Skeletal muscle cell (primary cell): Measurements from ENCODE around the gene ACAD10.

Experiments
- DNase-seq: peaks from one replicate; pipeline ENCODE4 v3.0.0-alpha.2; 2010; ENCODE audit warnings: low read depth
- H3K4me3 ChIP-seq: 2 replicates; pipeline ENCODE4 v1.5.1; 2011; ENCODE audit warnings: low read depth, mild to moderate bottlenecking, control low read depth, low read length, moderate library complexity

ACAD10 gene

DNA sequence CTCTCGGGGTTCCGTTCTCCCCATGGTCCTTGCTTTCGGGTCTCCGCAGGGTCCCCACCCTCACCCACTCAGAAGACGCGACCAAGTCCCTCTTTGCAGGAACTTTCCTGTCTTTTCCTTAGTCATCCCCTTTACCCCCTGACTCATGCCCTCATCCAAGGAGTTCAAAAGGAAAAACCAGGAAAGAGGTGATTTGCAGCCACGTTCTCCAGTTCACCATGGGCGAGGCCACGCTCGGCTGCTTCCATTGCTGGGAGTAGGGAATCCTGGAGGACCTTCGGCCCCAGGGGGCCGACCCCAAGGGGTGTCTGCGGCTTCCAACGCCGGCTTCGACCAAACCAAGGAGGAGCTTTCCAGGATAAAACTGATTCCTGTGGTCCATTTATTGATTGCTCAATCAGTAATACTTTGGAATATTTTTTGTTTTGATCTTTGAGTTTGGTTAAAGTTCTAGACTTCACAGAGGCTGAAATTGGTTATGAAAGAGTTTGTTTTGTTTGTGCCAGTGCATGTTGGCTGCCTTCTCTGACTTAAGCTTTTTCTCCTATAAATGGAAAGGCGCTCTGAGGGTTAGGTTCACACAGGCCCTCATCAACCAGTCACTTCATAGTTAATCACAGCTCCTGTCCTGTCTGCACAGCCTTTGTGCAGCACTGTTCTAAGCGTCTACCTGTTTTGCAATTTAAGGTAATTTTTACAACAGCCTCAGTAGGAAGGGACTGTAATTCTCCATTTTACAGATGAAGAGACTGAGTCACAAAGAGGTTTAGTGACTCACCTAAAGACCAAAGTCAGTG is 81.7 kb downstream of the ACAD10 start:
- DNase-seq: no peak
- H3K4me3 ChIP-seq: peak overlapping the region; percentile 74

DNA sequence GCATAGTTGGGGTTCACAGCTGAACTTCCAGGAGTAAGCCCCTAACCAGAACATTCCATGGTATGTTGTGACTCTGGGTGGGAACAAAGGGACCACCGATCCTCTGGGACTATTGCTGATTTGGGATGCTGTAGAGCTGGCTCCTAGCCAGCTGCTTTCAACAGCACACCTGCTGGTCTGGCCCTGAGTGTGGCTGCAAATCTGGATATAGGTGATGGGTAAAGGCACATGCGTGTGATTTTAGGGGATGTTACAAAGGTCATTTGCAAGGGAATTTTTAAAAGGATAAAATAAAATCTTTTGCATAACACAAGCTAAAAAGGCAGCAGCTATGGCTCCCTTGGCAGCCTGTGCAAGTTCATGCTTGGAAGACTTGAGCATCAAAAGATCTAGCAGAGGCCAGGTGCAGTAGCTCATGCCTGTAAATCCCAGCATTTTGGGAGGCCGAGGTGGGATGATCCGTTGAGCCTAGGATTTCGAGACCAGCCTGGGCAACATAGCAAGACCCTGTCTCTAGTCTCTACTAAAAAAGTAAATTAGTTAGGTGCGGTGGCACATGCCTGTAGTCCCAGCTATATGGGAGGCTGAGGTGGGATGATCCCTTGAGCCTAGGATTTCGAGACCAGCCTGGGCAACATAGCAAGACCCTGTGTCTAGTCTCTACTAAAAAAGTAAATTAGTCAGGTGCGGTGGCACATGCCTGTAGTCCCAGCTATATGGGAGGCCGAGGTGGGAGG is 82.5 kb downstream of the ACAD10 start:
- H3K4me3 ChIP-seq: no peak overlapping the region
- no peak for DNase-seq

DNA sequence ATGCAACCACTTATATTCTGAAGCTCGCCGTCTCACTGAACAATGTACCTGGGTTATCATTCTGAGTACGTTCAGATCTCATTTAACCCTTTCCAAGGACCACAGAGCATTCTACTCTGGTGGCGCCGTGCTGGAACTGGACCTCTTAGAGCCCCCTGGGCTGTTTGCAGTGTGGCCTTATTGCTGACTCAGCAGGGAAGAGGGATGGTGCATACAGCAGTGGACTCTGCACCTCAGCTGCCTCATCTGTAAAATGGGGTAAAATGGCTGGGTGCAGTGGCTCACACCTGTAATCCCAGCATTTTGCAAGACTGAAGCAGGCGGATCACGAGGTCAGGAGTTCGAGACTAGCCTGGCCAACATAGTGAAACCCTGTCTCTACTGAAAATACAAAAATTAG is 83.7 kb downstream of the ACAD10 start:
- no peak for DNase-seq

DNA sequence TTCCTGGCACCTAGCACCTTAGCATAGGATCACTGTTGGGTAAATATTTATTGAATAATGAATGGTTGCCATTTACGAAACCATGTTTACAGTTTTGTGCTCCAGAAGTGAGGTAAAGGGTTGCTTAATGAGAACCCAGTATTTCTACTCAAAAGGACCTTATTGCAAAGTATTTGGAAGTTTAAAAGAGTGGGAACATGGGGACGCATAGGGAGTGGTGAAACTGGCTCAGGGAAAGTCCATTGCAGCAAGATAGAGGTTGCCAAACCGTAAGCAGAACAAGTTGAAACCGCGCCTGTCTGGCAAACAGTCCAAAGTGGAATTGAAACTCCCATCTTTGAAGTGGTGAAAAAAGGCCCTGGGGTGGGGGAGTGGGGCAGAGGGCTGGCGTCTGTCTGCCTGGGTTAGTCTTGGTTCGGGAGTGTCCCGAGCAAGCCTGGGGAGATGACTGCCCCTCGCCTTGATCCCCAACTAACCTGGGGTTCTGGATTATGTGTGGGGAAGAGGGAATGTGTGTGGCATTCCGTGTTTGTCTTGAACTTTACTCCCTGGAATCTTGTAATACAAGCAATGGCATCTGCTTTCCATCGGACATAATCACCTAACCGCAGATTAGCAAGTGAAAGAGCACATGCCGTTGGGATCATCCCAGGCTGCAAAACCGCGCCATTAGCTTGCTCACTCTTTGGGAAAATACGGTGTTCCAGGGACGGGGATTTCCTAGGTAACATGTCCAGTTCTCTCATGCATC is 88.1 kb downstream of the ACAD10 start:
- H3K4me3 ChIP-seq: no peak overlapping the region
- peak; percentile 56 for DNase-seq

More for the DNA sequence above, 83.7 kb downstream of the ACAD10 start:
- H3K4me3 ChIP-seq: no peak overlapping the region

DNA sequence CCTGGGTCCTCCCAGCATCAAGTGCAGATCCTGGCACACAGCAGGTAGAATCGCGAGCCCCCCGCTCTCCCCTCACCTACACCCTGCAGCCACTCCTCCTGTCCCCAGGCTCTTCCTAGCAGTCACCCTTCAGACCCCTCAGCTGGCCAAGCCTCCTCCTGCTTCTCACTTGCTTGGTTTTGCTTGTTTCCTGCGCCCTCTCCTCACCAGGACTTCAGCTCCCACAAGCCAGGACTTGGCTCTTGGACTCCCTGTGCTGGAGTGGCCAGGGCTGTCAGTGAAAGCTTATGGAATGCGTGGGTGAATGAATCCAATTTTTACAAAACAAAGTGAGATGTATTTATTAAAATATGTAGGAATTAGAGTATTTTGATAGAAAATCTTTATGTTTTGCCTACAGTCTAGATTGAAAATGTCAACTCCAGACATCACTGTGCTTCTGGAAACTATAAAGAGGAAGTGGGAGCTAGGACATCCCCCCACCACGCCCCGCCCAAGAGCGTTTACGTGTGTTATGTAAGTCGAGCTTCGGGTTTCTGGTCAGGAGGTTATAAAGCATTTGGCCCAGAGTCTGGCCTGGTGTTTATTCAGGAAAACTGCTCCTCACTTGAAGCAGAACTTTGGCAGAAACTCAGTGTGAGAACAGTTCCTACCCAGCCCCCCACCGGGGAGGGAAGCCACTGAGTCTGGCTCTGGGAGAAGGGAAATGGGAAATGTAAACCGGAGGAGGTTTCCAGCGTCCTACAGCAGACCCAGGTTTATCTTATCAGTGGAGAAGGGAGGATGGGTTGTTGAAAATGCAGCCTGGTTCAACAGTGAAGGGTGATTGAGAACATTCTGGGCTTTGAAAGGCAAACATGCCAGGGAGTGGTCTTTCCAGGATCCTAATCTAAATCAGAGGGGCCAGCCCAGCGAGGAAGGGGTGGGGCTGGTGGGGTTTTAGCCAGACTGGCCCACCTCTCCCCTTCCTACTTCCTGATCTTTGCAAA is 89.6 kb downstream of the ACAD10 start:
- H3K4me3 ChIP-seq: no peak overlapping the region
- peak; percentile 61 for DNase-seq

DNA sequence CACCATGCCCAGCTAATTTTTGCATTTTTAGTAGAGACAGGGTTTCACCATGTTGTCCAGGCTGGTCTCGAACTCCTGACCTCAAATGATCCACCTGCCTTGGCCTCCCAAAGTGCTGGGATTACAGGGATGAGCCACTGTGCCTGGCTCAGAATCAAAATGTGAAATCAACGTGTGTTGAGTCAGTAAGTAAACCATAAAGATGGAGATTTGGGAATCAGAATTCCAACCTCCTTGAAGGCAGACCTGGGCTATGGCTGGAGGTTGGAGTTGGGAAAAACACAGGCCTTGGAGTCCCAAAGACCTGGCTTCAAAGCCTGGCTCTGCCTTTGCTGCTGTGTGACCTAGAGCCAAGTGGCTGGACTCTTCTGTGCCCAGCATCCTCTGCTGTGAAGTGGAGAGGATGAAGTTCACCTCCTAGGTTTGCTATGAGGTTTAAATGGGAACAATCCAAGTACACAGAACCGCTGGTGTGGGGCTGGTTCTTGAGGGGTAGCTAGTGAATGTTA is 91.0 kb downstream of the ACAD10 start:
- H3K4me3 ChIP-seq: no peak overlapping the region
- no peak for DNase-seq

DNA sequence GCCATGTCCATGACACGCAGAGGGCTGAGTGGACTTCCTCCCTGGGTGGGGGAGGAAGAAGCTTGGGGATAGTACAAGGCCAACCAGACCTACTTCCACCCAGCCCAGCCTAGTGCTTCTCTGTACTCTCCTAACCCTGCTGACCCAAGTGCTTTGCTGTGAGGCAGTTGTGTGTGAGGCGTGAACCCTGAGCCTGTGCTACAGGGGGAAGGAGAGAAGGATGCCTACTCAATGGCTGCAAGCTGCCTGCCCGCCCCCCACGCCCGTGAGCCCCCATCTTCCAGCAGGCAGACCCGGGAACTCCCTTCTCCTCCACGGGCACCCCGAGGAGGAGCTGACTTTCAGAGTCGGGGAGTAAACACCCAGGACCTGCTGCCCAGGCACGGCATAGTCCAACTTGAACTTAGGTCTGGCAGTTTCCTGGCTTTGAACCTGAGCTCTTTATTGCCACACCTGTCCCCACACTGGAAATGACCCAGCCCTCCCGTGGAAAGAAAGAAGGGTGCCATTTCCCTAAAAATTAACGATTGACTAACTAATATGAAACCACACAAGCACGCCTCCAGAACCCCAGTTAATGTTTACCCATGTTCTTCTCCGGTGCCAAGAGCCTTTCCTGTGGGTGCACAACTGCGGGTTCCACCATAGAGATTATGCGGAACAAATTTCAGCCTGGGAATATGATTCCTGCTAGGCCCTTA is 91.6 kb downstream of the ACAD10 start:
- no peak for DNase-seq
- no peak overlapping the region for H3K4me3 ChIP-seq

DNA sequence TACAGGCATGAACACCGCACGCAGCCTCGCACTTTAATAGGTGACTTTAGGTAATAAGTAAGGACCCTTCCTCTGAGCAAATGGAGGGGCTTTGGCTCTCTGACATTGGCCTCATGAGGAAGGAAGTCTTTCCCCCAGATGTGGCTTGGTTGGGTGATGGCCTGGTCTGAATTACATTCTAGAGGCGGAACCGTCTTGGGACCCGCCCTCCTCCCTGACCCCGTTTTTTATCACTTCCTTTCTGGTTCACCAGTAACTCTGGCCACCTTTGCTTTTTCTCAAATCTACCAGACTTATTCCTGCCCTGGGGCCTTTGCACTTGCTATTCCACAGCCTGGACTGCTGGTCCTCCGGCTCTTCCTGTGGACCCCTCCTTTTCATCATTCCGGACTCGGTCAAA is 94.3 kb downstream of the ACAD10 start:
- H3K4me3 ChIP-seq: no peak overlapping the region
- DNase-seq: no peak

DNA sequence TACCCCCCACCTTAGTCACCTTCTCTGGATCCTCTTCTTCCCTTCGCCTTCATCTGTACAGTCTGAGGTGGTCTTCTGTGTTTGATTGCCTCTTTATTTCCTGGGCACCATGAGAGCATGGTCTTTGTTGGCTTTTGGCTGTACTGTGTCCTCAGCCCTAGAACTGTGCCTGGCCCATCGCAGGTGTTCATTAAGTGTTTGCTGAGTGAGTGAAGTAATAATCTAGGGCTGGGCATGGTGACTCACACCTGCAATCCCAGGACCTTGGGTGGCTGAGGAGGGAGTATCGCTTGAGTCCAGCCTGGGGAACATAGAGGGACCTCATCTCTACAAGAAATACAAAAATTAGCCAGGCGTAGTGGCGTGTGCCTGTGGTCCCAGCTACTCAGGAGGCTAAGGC is 94.8 kb downstream of the ACAD10 start:
- no peak for DNase-seq
- H3K4me3 ChIP-seq: no peak overlapping the region

DNA sequence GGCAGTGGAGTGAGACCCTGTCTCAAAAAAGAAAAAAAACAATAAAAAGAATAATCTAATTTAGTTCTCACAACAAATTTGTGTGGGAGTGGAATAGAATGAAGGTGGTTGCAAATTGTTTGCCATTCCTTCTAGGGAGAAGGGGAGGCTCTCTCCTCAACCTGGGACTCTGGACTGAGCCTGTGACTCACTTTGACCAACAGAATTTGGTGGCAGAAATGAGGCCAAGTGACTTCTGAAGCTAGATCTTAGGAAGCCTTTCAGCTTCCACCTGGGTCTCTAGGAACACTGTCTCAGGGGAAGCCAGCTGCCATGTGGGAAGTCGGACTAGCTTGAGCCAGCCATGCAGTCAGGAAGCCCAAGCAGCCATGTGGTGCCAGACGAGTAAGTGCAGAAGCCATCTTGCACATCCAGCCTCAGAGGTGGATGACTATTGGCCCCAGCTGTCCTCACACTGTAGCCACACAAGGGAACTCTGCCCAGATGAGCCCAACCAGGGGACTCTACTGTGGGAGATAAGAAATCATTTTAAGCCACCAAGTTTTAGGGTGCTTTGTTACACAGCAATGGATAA is 95.3 kb downstream of the ACAD10 start:
- DNase-seq: no peak
- H3K4me3 ChIP-seq: no peak overlapping the region

DNA sequence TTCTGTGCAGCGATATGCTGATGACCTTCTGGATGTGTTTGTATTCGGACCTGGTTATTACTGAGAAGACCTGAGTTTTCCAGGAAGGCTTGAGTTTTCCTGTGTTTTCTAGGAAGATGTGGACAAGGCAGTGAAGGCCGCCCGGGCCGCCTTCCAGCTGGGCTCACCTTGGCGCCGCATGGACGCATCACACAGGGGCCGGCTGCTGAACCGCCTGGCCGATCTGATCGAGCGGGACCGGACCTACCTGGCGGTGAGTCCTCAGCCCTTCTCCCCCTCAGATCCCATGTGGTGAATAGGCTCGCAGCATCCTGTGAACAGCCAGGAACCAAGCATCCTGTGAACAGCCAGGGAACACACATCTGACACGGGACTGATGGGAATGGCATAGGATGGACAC is 97.2 kb downstream of the ACAD10 start:
- no peak for DNase-seq
- H3K4me3 ChIP-seq: no peak overlapping the region

DNA sequence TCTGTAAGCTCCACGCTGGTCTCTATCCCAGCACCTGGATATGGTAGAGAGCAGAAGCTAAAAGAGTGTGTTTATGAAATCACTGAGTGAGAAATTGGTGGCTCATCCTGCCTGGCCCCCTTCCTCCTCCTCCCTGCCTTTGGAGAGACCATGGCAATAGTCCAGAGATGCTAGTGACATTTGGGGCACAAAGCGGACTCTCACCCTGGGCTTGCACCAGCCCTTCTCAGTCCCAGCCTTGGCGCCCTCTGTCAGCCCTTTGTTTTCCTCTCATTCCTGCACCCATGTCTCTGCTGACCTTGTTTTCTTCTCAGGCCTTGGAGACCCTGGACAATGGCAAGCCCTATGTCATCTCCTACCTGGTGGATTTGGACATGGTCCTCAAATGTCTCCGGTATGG is 99.1 kb downstream of the ACAD10 start:
- DNase-seq: no peak
- H3K4me3 ChIP-seq: no peak overlapping the region

DNA sequence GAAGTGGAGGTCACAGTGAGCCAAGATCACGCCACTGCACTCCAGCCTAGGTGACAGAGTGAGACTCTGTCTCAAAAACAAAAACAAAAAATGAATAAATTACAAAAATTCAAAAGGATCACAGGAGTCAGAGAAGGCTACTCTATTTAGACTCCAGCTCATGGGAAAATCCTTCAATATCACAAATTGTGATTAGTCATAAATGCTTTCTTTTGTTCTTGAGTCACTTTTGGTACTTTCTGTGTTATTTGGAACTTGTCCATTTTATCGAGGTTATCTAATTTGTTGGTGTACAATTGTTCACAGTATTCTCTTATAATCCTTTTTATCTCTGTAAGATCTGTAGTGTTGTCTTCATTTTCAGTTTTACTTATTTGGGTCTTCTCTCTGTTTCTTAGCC is 99.8 kb downstream of the ACAD10 start:
- no peak for DNase-seq
- H3K4me3 ChIP-seq: no peak overlapping the region

DNA sequence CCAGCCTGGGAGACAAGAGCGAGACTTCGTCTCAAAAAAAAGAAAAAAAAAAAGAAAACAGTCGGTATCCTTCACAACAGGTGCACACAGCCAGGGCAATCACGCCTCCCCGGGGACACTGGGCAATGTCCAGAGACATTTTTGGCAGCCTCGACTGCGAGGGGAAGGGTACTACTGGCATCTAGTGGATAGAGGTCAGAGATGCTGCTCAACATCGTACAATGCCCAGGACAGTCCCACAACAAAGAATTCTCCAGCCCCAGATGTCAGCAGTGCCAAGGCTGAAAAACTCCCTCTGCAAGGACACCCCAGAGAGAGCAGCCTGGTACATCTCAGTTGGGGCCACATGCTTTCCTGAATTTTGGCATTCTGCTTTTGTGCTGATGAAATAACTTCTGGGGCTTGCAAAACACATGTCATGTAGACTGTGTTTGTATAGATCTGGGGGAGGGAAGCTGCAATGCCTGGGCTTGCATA is 102.4 kb downstream of the ACAD10 start:
- peak; percentile 18 for DNase-seq
- H3K4me3 ChIP-seq: no peak overlapping the region

DNA sequence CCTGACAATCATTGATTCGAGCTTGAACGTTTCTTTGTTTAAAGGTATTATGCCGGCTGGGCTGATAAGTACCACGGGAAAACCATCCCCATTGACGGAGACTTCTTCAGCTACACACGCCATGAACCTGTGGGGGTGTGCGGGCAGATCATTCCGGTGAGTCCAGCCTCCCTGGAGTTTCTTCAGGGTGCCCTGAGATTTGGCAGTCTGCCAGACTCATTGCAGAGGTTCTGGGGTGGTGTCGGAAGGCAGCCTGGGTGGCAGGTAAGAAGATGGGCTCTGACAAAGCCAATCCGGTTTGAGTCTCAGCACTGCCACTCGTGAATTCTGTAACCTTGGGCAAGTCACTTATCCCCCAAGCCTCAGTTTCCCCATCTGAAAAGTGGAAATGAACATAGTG is 103.9 kb downstream of the ACAD10 start:
- no peak for DNase-seq
- no peak overlapping the region for H3K4me3 ChIP-seq

DNA sequence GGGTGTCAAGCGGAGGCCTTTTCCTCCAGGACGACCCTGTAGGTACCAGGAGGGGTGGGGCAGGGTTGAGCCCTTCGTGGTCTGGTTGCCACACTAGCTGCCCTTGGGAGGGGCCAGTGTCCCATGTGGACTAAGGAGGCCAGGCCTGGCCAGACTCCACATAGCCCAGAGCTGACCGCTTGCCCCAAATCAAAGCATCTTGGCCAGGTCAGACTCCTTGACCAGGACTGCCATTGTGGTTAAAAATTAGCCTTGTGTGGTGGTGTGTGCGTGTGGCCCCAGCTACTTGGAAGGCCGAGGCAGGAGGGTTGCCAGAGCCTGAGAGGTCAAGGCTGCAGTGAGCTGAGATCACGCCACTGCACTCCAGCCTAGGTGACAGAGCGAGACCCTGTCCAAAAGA is 105.7 kb downstream of the ACAD10 start:
- no peak for DNase-seq
- no peak overlapping the region for H3K4me3 ChIP-seq

DNA sequence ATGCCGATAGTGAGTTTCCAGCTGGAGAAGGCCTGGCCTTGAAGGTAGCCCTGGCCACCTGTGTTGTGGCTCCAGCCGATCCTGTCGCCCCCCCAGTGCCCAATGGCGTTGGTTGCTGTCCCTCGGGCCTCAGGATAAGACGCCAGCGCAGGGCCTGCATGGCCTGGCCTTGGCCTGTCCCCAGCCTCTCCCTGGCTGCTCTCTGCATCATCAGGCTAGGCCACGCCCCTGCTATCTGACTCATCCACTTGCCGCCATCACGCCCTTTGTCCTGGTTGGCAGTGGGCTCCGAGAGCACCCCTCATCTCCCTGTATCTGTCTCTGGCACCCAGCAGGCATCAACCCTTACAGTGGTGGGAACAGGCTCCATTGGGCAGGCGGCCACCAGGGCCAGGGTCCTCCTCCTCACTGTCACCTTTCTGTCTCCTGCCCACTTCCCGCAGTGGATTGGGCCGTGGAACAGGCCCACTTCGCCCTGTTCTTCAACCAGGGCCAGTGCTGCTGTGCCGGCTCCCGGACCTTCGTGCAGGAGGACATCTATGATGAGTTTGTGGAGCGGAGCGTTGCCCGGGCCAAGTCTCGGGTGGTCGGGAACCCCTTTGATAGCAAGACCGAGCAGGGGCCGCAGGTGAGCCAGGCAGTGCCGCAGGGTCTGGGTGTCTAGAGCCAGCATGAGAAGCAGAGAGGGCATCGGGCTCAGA is 106.5 kb downstream of the ACAD10 start:
- DNase-seq: no peak
- H3K4me3 ChIP-seq: no peak overlapping the region
